GM12878 (cell line): ENCODE results near the gene FOXR1. TPM values are rescaled to one million over a fixed set of nuclear protein-coding genes. Genes with fewer than 3 reads are reported as not detected.

Experiments used
- ATAC-seq: fragments of 200-7000 bp; cut with Tn5 transposase; 3 replicates; pipeline ENCODE4 v1.9.1; 2020; ENCODE audit warnings: mild to moderate bottlenecking, moderate library complexity
- BruUV-seq: library from RNA; stranded (reverse); fragments of 400-500 nt; replicated peaks from 2 replicates; lab custom pipeline; 2021; lab: Mats Ljungman, UMichigan
- CTCF ChIA-PET: fragments of 300-600 bp; sonication (Branson Sonifier 250); formaldehyde crosslinking; extraction: SDS; loops from one replicate; lab custom pipeline; 2021; ENCODE audit warnings: inconsistent platforms; lab: Yijun Ruan, JAX
- POLR2A ChIA-PET: fragments of 350-600 bp; formaldehyde crosslinking; extraction: SDS; loops from one replicate; lab custom pipeline; 2021; ENCODE audit warnings: inconsistent platforms; lab: Charles Lee
- RAD21 ChIA-PET: fragments of 300-600 bp; sonication (Branson Sonifier 250); formaldehyde crosslinking; loops from one replicate; lab custom pipeline; 2023; ENCODE audit warnings: antibody characterized with exemption; ENCODE audit not compliant: unreplicated experiment; lab: Charles Lee
- SMC1A ChIA-PET: fragments of 300-600 bp; sonication (Branson Sonifier 250); formaldehyde crosslinking; loops from one replicate; lab custom pipeline; 2023; ENCODE audit not compliant: unreplicated experiment, uncharacterized antibody; lab: Charles Lee
- DNase-seq: peaks from one replicate; pipeline ENCODE4 v3.0.0-alpha.2; 2011; ENCODE audit warnings: low read depth, low spot score
- FAIRE-seq: peaks from 3 replicates; lab custom pipeline; 2011; peaks lifted over from hg19 to GRCh38; lab: Jason Lieb, UNC
- H2AFZ ChIP-seq: 2 replicates; pipeline ENCODE4 v1.6.0; 2011; ENCODE audit warnings: low read depth, low read length, control low read depth; ENCODE audit not compliant: control insufficient read depth
- H3K27ac ChIP-seq: 2 replicates; pipeline ENCODE4 v1.5.1; 2011; ENCODE audit warnings: control low read depth; ENCODE audit not compliant: control insufficient read depth, insufficient read depth
- H3K27me3 ChIP-seq, 2 experiments: replicated peaks in 1 of 2; 2 replicates each; pipeline versions ENCODE4 v1.6.0 to v1.6.1; 2011; ENCODE audit warnings: low read length in 1 of 2; ENCODE audit not compliant: control insufficient read depth in 2 of 2, insufficient read depth in 2 of 2
- H3K36me3 ChIP-seq, 2 experiments: 2 replicates each; pipeline ENCODE4 v1.5.1; 2011; ENCODE audit warnings: low read length in 1 of 2; ENCODE audit not compliant: control insufficient read depth in 2 of 2, insufficient read depth in 2 of 2
- H3K4me1 ChIP-seq: 2 replicates; pipeline ENCODE4 v1.6.1; 2011; ENCODE audit warnings: mild to moderate bottlenecking, low read length, moderate library complexity, mixed read lengths; ENCODE audit not compliant: control insufficient read depth, insufficient read depth
- H3K4me2 ChIP-seq: 2 replicates; pipeline ENCODE4 v1.6.0; 2011; ENCODE audit warnings: control low read depth; ENCODE audit not compliant: control insufficient read depth, insufficient read depth
- H3K4me3 ChIP-seq: fragments of 200-600 bp; sonication (generic); 2 replicates; pipeline ENCODE4 v1.5.1; 2016
- H3K79me2 ChIP-seq: 2 replicates; pipeline ENCODE4 v1.6.0; 2011; ENCODE audit warnings: low read length; ENCODE audit not compliant: control insufficient read depth, insufficient read depth
- H3K9ac ChIP-seq: 2 replicates; pipeline ENCODE4 v1.8.0; 2011; ENCODE audit warnings: low read length, control low read depth, mixed read lengths; ENCODE audit not compliant: control insufficient read depth, insufficient read depth
- H3K9me3 ChIP-seq: replicated peaks from 3 replicates; pipeline ENCODE4 v1.5.1; 2011; ENCODE audit warnings: mild to moderate bottlenecking, low read length; ENCODE audit not compliant: control insufficient read depth, insufficient read depth
- H4K20me1 ChIP-seq: 2 replicates; pipeline ENCODE4 v1.6.0; 2011; ENCODE audit not compliant: control insufficient read depth, insufficient read depth
- FOS ChIP-seq: IDR thresholded peaks from 3 replicates; pipeline ENCODE4 v1.6.1; 2011; ENCODE audit warnings: borderline replicate concordance; ENCODE audit not compliant: insufficient read length; ENCODE audit errors: extremely low read depth
- FOXM1 ChIP-seq: IDR thresholded peaks from 2 replicates; pipeline ENCODE4 v1.6.1; 2012; ENCODE audit warnings: low read depth, mild to moderate bottlenecking, inconsistent platforms, low read length, moderate library complexity
- IKZF1 ChIP-seq: fragments of 450-650 bp; conservative IDR thresholded peaks from 2 replicates; pipeline ENCODE4 v1.6.1; 2017; ENCODE audit warnings: antibody characterized with exemption, mild to moderate bottlenecking
- KDM1A ChIP-seq: fragments of 200-600 bp; sonication (generic); IDR thresholded peaks from 2 replicates; pipeline ENCODE4 v1.6.1; 2016; ENCODE audit warnings: borderline replicate concordance
- ZBED1 ChIP-seq: IDR thresholded peaks from 2 replicates; pipeline ENCODE4 v1.6.1; 2016; ENCODE audit warnings: borderline replicate concordance
- WGBS: methylation state at CpG from one replicate; pipeline ENCODE4 v1.1.6; 2016; ENCODE audit warnings: low lambda C conversion rate; ENCODE audit not compliant: insufficient replicate concordance, insufficient coverage; ENCODE audit errors: missing lambda C conversion rate; 5-methylcytosine and 5-hydroxymethylcytosine counted together
- in situ Hi-C: fragments of 300-500 bp; cut with MboI; formaldehyde crosslinking; loops from 9 replicates; pipeline ENCODE4 v1.14.3; 2018; ENCODE audit warnings: mixed read lengths
- intact Hi-C: fragments of 100-400 bp; cut with micrococcal nuclease; formaldehyde crosslinking; loops from one replicate; pipeline ENCODE4 v1.14.2; 2022; ENCODE audit not compliant: unreplicated experiment
- polyA plus RNA-seq, 11 experiments: library from polyadenylated mRNA; depleted of rRNA in 4 of 11; unstranded in 6 of 11; stranded (reverse) in 5 of 11; fragments of >200 nt; fragmentation: Nextera tagmentation in 4 of 11; fragmentation: Illumina TruSeq in 1 of 11; extraction: Ambion mirVana in 4 of 11; extraction: Trizol in 1 of 11; gene quantifications; 1 replicate in 1 of 11; 2 replicates in 10 of 11; pipeline versions ENCODE4 v1.2.1 to v1.2.3, GENCODE V29; 2011 to 2016; ENCODE audit warnings: inconsistent platforms in 2 of 11, missing spikeins in 2 of 11, low read depth in 1 of 11
- total RNA-seq, 4 experiments: library from RNA; depleted of rRNA in 3 of 4; stranded (reverse); fragments of >200 nt in 3 of 4; fragmentation: Illumina TruSeq in 1 of 4; extraction: Trizol in 1 of 4; gene quantifications; 2 replicates each; pipeline versions ENCODE4 v1.2.1 to v1.2.3, GENCODE V29; 2013 to 2021
- TF ChIP-seq, protein P1 (sequence below): IDR thresholded peaks from 2 replicates; pipeline ENCODE4 v1.6.1; 2011; ENCODE audit warnings: low read depth, low read length, improper control_type of control experiment, borderline replicate concordance
- TF ChIP-seq, protein P2 (sequence below): fragments of 450-650 bp; IDR thresholded peaks from 2 replicates; pipeline ENCODE4 v1.6.1; 2018; ENCODE audit warnings: mild to moderate bottlenecking, low read depth, moderate library complexity; ENCODE audit not compliant: partially characterized antibody

The FOXR1 gene
- total and polyA plus RNA-seq, 10 of the 15 experiments (the other 5 are each of a cell fraction or from before 2014, with no cell fraction given): not detected

DNA sequence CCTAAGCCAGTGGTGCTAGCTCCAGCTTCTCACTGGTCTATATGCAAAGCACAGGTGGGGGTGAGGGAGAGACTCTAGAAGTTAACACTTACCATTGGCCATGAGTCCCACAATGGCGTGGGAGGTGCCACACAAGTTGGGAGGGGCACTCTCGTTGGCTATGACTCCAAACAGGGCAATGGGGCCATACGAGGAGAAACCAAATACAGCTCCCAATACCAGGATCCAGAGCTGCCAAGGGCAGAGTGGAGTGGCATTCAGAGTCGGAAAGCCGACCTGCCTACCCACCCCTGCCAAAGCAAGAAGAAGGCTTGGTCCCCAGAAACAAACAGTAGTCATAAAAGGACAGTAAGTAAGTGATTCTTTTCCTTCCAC is 53.5 kb downstream of the FOXR1 start:
- Histone ChIP-seq H3K9ac (no peak overlapping the region), H3K79me2 (peaks cover 17% of the 10 kb centered on the region), H2AFZ (no peak overlapping the region), H3K36me3 (peaks cover 5 to 9% of the 10 kb centered on the region in 2 experiments; a peak in 3 of 4 replicates), H3K4me2 (no peak overlapping the region), H4K20me1 (no peaks in the 10 kb centered on the region), H3K27me3 (no peaks in the 10 kb centered on the region), H3K27ac (no peak overlapping the region), H3K4me3 (no peak overlapping the region), H3K4me1 (peaks cover 14% of the 10 kb centered on the region), H3K9me3 (no peaks in the 10 kb centered on the region)
- ChIA-PET POLR2A (interaction anchor here (0.6 kb wide), 1 partner anchor 203 kb away, joined by 3 read pairs; no protein-coding TSS in a partner anchor), SMC1A (no interaction called here), RAD21 (no interaction called here), CTCF (interaction anchor here (1.0 kb wide), 1 partner anchor 40 kb away, joined by 3 read pairs; no protein-coding TSS in a partner anchor)
- FAIRE-seq: no peak
- BruUV-seq: no TSS peak
- intact Hi-C loops: no loop called here
- no peak for ATAC-seq
- no peak for TF ChIP-seq FOS
- no peak for TF ChIP-seq KDM1A
- TF ChIP-seq, protein P1, sequence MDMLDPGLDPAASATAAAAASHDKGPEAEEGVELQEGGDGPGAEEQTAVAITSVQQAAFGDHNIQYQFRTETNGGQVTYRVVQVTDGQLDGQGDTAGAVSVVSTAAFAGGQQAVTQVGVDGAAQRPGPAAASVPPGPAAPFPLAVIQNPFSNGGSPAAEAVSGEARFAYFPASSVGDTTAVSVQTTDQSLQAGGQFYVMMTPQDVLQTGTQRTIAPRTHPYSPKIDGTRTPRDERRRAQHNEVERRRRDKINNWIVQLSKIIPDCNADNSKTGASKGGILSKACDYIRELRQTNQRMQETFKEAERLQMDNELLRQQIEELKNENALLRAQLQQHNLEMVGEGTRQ: no peak
- no peak for TF ChIP-seq IKZF1
- TF ChIP-seq, protein P2, sequence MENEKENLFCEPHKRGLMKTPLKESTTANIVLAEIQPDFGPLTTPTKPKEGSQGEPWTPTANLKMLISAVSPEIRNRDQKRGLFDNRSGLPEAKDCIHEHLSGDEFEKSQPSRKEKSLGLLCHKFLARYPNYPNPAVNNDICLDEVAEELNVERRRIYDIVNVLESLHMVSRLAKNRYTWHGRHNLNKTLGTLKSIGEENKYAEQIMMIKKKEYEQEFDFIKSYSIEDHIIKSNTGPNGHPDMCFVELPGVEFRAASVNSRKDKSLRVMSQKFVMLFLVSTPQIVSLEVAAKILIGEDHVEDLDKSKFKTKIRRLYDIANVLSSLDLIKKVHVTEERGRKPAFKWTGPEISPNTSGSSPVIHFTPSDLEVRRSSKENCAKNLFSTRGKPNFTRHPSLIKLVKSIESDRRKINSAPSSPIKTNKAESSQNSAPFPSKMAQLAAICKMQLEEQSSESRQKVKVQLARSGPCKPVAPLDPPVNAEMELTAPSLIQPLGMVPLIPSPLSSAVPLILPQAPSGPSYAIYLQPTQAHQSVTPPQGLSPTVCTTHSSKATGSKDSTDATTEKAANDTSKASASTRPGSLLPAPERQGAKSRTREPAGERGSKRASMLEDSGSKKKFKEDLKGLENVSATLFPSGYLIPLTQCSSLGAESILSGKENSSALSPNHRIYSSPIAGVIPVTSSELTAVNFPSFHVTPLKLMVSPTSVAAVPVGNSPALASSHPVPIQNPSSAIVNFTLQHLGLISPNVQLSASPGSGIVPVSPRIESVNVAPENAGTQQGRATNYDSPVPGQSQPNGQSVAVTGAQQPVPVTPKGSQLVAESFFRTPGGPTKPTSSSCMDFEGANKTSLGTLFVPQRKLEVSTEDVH: no peak
- no peak for TF ChIP-seq FOXM1
- TF ChIP-seq ZBED1: no peak
- WGBS: 59% methylated on average over 5 of the region's 5 CpGs
- DNase-seq: no peak
- in situ Hi-C loops: no loop called here
